HG02798 (cell line): ENCODE data around the gene BICRAL.
A peak's percentile ranks its signal among the peaks of the same experiment; 100 is the strongest.

Experiments used
- ATAC-seq: cut with Tn5 transposase; IDR thresholded peaks from one replicate; pipeline ENCODE4 v1.9.1; 2021; ENCODE audit warnings: mild to moderate bottlenecking; ENCODE audit not compliant: unreplicated experiment, poor library complexity

The BICRAL gene

GRCh38 chr6:42762950-42763349, 18.9 kb upstream of the BICRAL start:
- no peak for ATAC-seq

DNA sequence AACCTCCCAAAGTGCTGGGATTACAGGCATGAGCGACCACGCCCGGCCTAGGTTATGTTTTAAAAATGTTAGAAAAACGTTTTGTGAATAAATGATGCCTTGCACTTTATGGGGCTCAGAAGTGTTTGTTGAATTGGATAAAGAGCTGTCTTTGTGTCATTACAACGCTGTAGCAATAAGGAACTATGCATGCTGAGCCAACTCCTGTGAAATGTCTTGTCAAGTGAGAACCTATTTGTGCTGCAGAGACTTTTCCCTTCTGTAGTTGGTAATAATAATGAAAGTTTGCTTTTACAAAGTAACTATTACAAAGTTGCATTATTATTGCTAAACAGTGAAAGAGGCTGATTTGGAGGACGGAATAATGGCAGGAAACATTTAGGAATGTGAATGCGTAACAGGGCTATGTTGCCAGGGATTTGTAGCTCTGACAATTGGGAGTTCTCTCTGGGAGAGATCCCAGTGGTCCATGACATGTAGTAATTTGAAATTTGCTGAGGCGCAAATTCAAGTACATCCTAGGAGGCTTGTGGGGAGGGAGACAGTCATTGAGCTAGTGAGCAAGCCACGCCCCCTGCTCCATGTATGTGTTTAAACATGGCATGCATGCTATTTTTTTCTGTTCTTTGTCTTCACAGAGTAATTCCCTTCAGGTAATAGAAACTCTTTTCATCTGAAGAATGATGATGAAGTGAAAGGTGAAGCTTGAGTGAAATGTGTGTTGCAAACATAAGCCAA, 16.8 kb upstream of the BICRAL start:
- no peak for ATAC-seq

GRCh38 chr6:42766163-42766670, 15.6 kb upstream of the BICRAL start:
- no peak for ATAC-seq

GRCh38 chr6:42769051-42769450, 12.8 kb upstream of the BICRAL start:
- ATAC-seq = no peak

GRCh38 chr6:42769836-42770235, 12.0 kb upstream of the BICRAL start:
- no peak for ATAC-seq

DNA sequence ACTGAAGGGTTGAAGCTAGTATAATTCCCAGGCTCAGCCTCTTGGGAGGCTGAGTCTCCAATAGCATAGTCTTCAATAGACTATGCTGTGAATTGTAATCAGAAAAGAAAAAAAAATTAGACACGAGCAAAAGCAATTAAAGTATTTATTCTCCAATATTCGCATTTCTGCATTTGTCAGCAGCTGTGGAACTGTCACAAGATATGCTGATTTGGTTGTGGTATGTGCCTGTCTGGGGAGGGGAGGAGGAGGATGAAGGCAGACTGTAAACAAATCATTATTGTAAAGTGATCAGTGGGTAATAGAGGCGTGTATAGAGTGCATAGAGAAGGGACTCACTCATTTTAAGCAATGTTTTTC, 10.1 kb upstream of the BICRAL start:
- ATAC-seq = peak; percentile 11

GRCh38 chr6:42774201-42774600, 7.7 kb upstream of the BICRAL start:
- ATAC-seq = no peak

GRCh38 chr6:42774821-42775487, 6.9 kb upstream of the BICRAL start:
- ATAC-seq = peak; percentile 47

DNA sequence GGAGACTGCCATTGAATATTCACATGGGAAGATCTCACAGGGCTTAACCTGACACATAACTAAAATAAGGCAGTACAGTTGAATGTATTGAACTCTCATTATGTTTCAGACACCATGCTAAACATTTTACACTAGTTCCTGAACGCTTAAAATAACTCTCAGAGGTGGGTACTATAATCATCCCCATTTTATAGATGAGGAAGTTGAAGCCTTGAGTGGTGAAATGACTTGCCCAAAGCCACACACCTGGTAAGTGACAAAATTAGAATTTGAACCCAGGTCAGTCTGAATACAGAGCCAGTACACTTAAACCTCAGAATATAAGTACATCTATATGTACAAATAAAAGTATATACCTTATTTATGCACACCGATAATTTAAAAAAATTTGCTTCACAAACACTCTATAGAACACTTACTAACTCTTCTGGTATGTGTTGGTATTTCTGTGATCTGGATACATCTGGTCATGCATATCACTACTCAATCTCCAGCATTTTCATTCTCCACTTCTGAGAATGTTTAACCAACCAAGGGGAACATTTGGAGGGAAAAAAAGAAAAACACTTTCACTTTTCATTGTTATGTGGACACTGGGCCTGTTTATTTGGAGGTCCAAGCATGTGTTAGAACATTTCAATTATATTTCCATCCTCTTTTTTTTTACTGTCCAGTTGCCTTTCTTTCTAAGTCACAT, 4.6 kb upstream of the BICRAL start:
- no peak for ATAC-seq

GRCh38 chr6:42778122-42778521, 3.7 kb upstream of the BICRAL start:
- no peak for ATAC-seq

- no peak for ATAC-seq
Observed at GRCh38 chr6:42779521-42779920, 2.3 kb upstream of the BICRAL start.

GRCh38 chr6:42781546-42781795, 381 bp upstream of the BICRAL start:
- no peak for ATAC-seq

DNA sequence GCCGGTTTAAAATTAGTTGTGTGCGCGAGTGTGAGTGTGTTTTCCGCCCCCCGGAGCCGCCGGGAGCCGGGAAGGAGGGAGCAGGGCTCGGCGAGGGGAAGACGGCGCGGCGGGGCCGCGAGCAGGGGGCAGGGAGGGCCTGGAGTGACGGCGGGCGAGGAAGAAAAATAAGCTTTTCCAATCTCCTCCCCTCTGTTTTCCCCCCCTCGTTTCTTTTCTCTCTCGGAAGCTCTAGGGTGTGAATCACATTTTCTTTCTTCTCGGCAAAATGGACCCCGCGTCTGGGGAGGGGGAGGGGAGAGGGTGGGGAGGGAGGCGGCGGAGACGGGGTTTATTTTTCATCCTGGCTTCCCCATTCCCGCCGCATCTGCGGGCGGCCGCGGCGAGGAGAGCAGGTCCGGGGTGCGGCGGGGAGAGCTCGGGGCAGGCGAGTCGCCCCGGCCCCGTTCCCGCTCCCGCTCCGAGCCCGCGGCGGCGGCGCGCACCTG, 881 bp downstream of the BICRAL start:
- peak; percentile 19 for ATAC-seq

DNA sequence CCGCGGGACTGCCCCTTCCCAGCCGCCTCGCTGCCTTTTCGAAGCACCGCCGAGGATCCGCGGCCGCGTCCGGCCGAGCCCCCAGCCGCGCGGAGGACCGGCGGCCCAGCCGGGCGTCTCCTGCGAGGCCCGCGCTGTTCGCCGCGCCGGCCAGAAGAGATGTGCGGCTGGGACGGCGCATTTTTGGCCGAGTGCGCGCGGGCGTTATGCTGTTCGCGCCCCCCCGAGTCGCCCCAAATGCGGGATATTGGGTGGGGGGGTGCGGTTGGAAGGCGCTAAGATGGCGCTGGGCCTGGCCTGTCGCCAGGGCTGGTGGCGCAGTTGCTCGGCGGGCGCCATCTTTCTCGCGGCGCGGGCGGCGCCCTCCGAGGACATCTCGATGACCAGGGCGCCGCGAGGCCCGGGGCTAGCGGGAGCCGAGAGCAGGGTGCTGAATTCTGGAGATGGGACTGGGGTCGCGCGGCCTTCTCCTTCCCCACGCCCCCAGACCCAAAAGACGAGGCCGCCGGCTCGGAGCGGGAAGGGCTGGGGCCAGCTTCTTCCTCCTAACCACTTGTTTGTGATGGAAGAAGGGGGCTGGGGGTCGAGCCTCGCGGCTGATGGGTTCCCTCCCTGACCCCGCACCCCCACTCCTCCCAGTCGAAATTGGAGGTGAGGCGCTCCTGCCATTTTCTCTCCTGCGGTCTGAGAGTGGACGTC, 1.5 kb downstream of the BICRAL start:
- peak; percentile 50 for ATAC-seq

- ATAC-seq = no peak
Observed at GRCh38 chr6:42783876-42784642, 2.2 kb downstream of the BICRAL start.

DNA sequence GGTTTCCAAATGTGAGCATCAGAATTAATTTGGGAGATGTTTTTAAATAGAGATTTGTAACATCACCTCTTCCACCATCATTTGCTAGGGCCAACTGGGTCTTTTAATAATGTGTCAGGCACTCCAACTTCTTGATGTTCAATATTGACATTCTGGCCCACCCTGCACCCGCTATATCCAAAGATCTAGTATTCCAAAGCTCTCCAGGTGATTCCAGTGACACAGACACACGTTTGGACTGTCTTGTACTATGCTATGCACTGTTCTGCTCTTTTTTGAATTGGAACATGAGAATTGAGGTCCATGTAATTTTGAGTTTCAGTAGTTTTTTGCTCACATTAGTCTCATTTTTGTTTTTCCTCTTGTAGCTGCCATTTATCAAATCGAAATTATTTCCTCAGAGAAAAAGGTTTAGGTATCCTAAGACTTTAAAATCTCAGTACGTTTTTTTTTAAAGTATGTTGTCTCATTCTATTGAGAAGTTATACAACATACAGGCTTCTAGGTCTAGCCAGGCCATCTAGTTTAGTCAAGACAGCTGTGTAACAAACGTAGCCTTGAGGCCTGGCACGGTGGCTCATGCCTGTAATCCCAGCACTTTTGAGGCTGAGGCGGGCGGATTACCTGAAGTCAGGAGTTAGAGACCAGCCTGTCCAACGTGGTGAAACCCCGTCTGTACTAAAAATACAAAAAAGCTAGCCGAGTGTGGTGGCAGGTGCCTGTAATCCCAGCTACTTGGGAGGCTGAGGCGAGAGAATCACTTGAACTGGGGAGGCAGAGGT, 3.1 kb downstream of the BICRAL start:
- no peak for ATAC-seq

DNA sequence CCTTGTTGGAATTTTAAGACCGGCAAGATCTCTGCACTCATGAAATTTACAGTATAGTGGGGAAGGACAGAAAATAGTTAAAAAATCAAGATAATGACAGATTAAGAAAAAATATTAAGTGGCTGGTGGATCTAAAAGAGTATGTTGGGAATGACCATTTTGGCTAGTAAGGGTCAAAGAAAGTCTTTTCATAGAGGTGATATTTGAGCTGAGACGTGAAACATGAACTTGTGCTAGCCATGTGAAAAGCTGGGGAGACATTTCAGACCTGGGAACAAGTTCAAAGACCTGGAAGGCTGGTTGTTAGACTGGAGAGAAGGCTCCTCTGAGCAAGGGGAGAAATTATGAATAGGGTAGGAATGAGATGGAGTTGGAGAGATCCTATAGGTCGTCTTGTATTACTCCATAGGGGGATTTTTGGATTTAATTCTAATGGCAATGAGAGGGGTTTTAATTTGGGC, 4.7 kb downstream of the BICRAL start:
- ATAC-seq = no peak

- ATAC-seq = no peak
Observed at GRCh38 chr6:42787063-42787472, 5.2 kb downstream of the BICRAL start.

GRCh38 chr6:42788671-42789070, 6.8 kb downstream of the BICRAL start:
- ATAC-seq = no peak
